Measurements from ENCODE around the gene KRTAP12-2.

KRTAP12-2 gene

DNA sequence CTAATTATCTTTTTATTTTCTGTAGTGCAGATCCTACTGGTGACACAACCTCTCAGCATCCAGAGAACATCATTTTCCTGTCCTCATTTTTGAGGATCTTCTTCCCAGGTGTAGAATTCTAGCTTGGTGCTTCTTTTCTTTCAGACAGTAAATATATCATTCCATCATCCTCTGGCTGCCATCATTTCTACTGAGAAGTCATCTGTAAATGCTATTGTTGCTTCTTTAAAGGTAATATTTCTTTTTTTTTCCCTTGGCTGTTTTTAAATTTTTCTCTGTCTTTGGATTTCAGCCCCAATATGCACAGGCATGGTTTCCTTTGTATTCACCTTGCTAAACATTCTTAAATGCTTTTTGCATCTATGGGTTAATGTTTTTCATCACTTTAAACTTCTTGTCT, 43.2 kb downstream of the KRTAP12-2 start:
- H3K27me3 ChIP-seq (ENCODE audit: insufficient read depth, low read length, poor library complexity, severe bottlenecking) = no peaks in the 10 kb centered on the region
- no peaks in the 10 kb centered on the region for H3K4me1 ChIP-seq (ENCODE audit: insufficient read depth, low read length, poor library complexity, severe bottlenecking)
- H3K9ac ChIP-seq (ENCODE audit: low read depth, low read length, poor library complexity, severe bottlenecking) = no peak overlapping the region
- H3K9me2 ChIP-seq (replicated peaks; ENCODE audit: low read depth, low read length) = no peaks in the 10 kb centered on the region
- H3K4me2 ChIP-seq (ENCODE audit: low read depth, low read length, poor library complexity, severe bottlenecking) = no peak overlapping the region
- TF ChIP-seq, protein P1, sequence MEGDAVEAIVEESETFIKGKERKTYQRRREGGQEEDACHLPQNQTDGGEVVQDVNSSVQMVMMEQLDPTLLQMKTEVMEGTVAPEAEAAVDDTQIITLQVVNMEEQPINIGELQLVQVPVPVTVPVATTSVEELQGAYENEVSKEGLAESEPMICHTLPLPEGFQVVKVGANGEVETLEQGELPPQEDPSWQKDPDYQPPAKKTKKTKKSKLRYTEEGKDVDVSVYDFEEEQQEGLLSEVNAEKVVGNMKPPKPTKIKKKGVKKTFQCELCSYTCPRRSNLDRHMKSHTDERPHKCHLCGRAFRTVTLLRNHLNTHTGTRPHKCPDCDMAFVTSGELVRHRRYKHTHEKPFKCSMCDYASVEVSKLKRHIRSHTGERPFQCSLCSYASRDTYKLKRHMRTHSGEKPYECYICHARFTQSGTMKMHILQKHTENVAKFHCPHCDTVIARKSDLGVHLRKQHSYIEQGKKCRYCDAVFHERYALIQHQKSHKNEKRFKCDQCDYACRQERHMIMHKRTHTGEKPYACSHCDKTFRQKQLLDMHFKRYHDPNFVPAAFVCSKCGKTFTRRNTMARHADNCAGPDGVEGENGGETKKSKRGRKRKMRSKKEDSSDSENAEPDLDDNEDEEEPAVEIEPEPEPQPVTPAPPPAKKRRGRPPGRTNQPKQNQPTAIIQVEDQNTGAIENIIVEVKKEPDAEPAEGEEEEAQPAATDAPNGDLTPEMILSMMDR (conservative IDR thresholded peaks at IDR 0.05; ENCODE audit: low read length) = no peak
- TF ChIP-seq EZH2phosphoT487 (IDR thresholded peaks at IDR 0.05; ENCODE audit: borderline replicate concordance) = no peak
- H3K9me3 ChIP-seq (ENCODE audit: insufficient read depth, low read depth, low read length) = peaks cover 12% of the 10 kb centered on the region; the same call in 1 of the 2 replicates
- no peaks in the 10 kb centered on the region for H3K79me2 ChIP-seq (ENCODE audit: insufficient read depth, low read length)
- no peak overlapping the region for H2AFZ ChIP-seq (ENCODE audit: low read length)
- H3K36me3 ChIP-seq (ENCODE audit: insufficient read depth, low read length) = no peaks in the 10 kb centered on the region
- H4K20me1 ChIP-seq (ENCODE audit: insufficient read depth, low read length, poor library complexity, severe bottlenecking) = no peaks in the 10 kb centered on the region
- H3F3A ChIP-seq (ENCODE audit: low read depth) = no peaks in the 10 kb centered on the region
- H3K4me3 ChIP-seq (ENCODE audit: low read length, poor library complexity, severe bottlenecking) = no peak overlapping the region

DNA sequence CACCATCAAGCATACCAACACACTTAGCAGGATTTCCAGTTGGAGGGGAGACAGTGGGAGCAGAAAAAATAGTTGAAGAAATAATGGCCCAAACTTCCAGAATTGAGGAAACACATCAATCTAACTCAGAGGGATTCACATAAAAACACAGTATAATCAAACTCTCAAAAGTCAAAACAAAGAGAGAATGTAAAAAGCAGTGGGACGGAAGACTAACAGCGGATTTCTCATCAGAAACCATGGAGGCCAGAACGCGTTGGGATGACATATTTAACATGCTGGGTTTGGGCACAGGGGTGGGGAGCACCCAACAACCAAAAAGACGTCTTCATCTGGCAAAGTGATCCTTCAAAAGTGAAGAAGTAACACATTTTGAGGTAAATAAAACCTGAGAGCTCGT, 46.8 kb downstream of the KRTAP12-2 start:
- no peak overlapping the region for H2AFZ ChIP-seq (ENCODE audit: low read length)
- H3K9ac ChIP-seq (ENCODE audit: low read depth, low read length, poor library complexity, severe bottlenecking) = no peak overlapping the region
- H3K79me2 ChIP-seq (ENCODE audit: insufficient read depth, low read length) = no peaks in the 10 kb centered on the region
- no peaks in the 10 kb centered on the region for H4K20me1 ChIP-seq (ENCODE audit: insufficient read depth, low read length, poor library complexity, severe bottlenecking)
- H3K27me3 ChIP-seq (ENCODE audit: insufficient read depth, low read length, poor library complexity, severe bottlenecking) = no peaks in the 10 kb centered on the region
- no peak overlapping the region for H3K4me2 ChIP-seq (ENCODE audit: low read depth, low read length, poor library complexity, severe bottlenecking)
- no peaks in the 10 kb centered on the region for H3F3A ChIP-seq (ENCODE audit: low read depth)
- H3K9me3 ChIP-seq (ENCODE audit: insufficient read depth, low read depth, low read length) = peaks cover 12% of the 10 kb centered on the region; the same call in 1 of the 2 replicates
- no peaks in the 10 kb centered on the region for H3K9me2 ChIP-seq (replicated peaks; ENCODE audit: low read depth, low read length)
- H3K4me3 ChIP-seq (ENCODE audit: low read length, poor library complexity, severe bottlenecking) = no peak overlapping the region
- no peaks in the 10 kb centered on the region for H3K36me3 ChIP-seq (ENCODE audit: insufficient read depth, low read length)
- no peaks in the 10 kb centered on the region for H3K4me1 ChIP-seq (ENCODE audit: insufficient read depth, low read length, poor library complexity, severe bottlenecking)
- TF ChIP-seq, protein P1 (conservative IDR thresholded peaks at IDR 0.05; ENCODE audit: low read length) = no peak
- TF ChIP-seq EZH2phosphoT487 (IDR thresholded peaks at IDR 0.05; ENCODE audit: borderline replicate concordance) = no peak

GRCh38 chr21:44618909-44619308, 47.8 kb downstream of the KRTAP12-2 start:
- no peaks in the 10 kb centered on the region for H3K79me2 ChIP-seq (ENCODE audit: insufficient read depth, low read length)
- TF ChIP-seq, protein P1 (conservative IDR thresholded peaks at IDR 0.05; ENCODE audit: low read length) = no peak
- no peak for TF ChIP-seq EZH2phosphoT487 (IDR thresholded peaks at IDR 0.05; ENCODE audit: borderline replicate concordance)

More at GRCh38 chr21:44618909-44619308, 47.8 kb downstream of the KRTAP12-2 start:
- H3F3A ChIP-seq (ENCODE audit: low read depth) = no peaks in the 10 kb centered on the region
- H4K20me1 ChIP-seq (ENCODE audit: insufficient read depth, low read length, poor library complexity, severe bottlenecking) = no peaks in the 10 kb centered on the region
- peaks cover 10% of the 10 kb centered on the region; the same call in 1 of the 2 replicates for H3K9me3 ChIP-seq (ENCODE audit: insufficient read depth, low read depth, low read length)
- H3K4me1 ChIP-seq (ENCODE audit: insufficient read depth, low read length, poor library complexity, severe bottlenecking) = no peaks in the 10 kb centered on the region
- no peak overlapping the region for H3K4me2 ChIP-seq (ENCODE audit: low read depth, low read length, poor library complexity, severe bottlenecking)
- no peaks in the 10 kb centered on the region for H3K9me2 ChIP-seq (replicated peaks; ENCODE audit: low read depth, low read length)
- no peak overlapping the region; the same call in 1 of the 2 replicates for H2AFZ ChIP-seq (ENCODE audit: low read length)
- no peaks in the 10 kb centered on the region for H3K27me3 ChIP-seq (ENCODE audit: insufficient read depth, low read length, poor library complexity, severe bottlenecking)
- H3K36me3 ChIP-seq (ENCODE audit: insufficient read depth, low read length) = no peaks in the 10 kb centered on the region
- H3K9ac ChIP-seq (ENCODE audit: low read depth, low read length, poor library complexity, severe bottlenecking) = no peak overlapping the region
- H3K4me3 ChIP-seq (ENCODE audit: low read length, poor library complexity, severe bottlenecking) = no peak overlapping the region

Data from Loucy (cell line).